Measurements from ENCODE around the gene DAO.
"Not testable (repeated sequence)": the region's sequence is repeated elsewhere in the genome, so short reads cannot be mapped to it uniquely, and the experiment has no call there.

The DAO gene

GRCh38 chr12:108879615-108880254, at the start of gene DAO:
Gene DAO (plus strand): TSS chr12:108880092. CDS start chr12:108885007, 4,915 bp downstream.
- no peak for DNase-seq (ENCODE audit: low spot score)

- DNase-seq (ENCODE audit: low spot score): no peak
Observed at GRCh38 chr12:108831309-108831991, 48.4 kb upstream of the DAO start.

- no peak for DNase-seq (ENCODE audit: low spot score)
Observed at GRCh38 chr12:108832208-108832607, 47.7 kb upstream of the DAO start.

- no peak for DNase-seq (ENCODE audit: low spot score)
Observed at GRCh38 chr12:108832730-108833354, 47.0 kb upstream of the DAO start.

GRCh38 chr12:108833355-108833733, 46.5 kb upstream of the DAO start:
- no peak for DNase-seq (ENCODE audit: low spot score)

- no peak for DNase-seq (ENCODE audit: low spot score)
Observed at GRCh38 chr12:108833757-108834472, 46.0 kb upstream of the DAO start.

GRCh38 chr12:108835860-108836634, 43.8 kb upstream of the DAO start:
- no peak for DNase-seq (ENCODE audit: low spot score)

- DNase-seq (ENCODE audit: low spot score): no peak
Observed at GRCh38 chr12:108837239-108837638, 42.7 kb upstream of the DAO start.

- DNase-seq (ENCODE audit: low spot score): no peak
Observed at GRCh38 chr12:108837680-108838079, 42.2 kb upstream of the DAO start.

GRCh38 chr12:108838194-108839017, 41.5 kb upstream of the DAO start:
- no peak for DNase-seq (ENCODE audit: low spot score)

- no peak for DNase-seq (ENCODE audit: low spot score)
Observed at GRCh38 chr12:108839018-108839889, 40.6 kb upstream of the DAO start.

GRCh38 chr12:108839890-108840230, 40.0 kb upstream of the DAO start:
- DNase-seq (ENCODE audit: low spot score): no peak

- no peak for DNase-seq (ENCODE audit: low spot score)
Observed at GRCh38 chr12:108840605-108841332, 39.1 kb upstream of the DAO start.

- DNase-seq (ENCODE audit: low spot score): not testable (repeated sequence)
Observed at GRCh38 chr12:108841825-108842224, 38.1 kb upstream of the DAO start.

- no peak for DNase-seq (ENCODE audit: low spot score)
Observed at GRCh38 chr12:108842361-108842760, 37.5 kb upstream of the DAO start.

GRCh38 chr12:108843187-108843586, 36.7 kb upstream of the DAO start:
- no peak for DNase-seq (ENCODE audit: low spot score)

- DNase-seq (ENCODE audit: low spot score): no peak
Observed at GRCh38 chr12:108845696-108846095, 34.2 kb upstream of the DAO start.

GRCh38 chr12:108846290-108846701, 33.6 kb upstream of the DAO start:
- DNase-seq (ENCODE audit: low spot score): no peak

- no peak for DNase-seq (ENCODE audit: low spot score)
Observed at GRCh38 chr12:108847705-108848104, 32.2 kb upstream of the DAO start.
